A549 (cell line): ENCODE results near the gene TMEM151A.

Source experiments
- CTCF ChIP-seq: fragments of >200 bp; sonication (Bioruptor Twin); formaldehyde crosslinking; IDR thresholded peaks from 3 replicates; pipeline ENCODE4 v1.5.1; 2016
- EP300 ChIP-seq, 2 experiments: fragments of >200 bp; sonication (Bioruptor Twin); formaldehyde crosslinking; IDR thresholded peaks; 2 replicates in 1 of 2; 3 replicates in 1 of 2; pipeline ENCODE4 v1.6.1; 2016 to 2017
- HEYL ChIP-seq: fragments of 250-450 bp; sonication (Bioruptor Pico); IDR thresholded peaks from 2 replicates; pipeline ENCODE4 v1.8.0; 2021; ENCODE audit warnings: mild to moderate bottlenecking, moderate library complexity
- JUNB ChIP-seq: fragments of >200 bp; sonication (Bioruptor Twin); formaldehyde crosslinking; IDR thresholded peaks from 2 replicates; pipeline ENCODE4 v1.6.1; 2016
- MAX ChIP-seq: IDR thresholded peaks from 2 replicates; pipeline ENCODE4 v1.6.1; 2012
- MAZ ChIP-seq: fragments of 150-350 bp; IDR thresholded peaks from 2 replicates; pipeline ENCODE4 v1.6.1; 2014; ENCODE audit warnings: antibody characterized with exemption, low read depth, low read length, borderline replicate concordance
- MYC ChIP-seq: IDR thresholded peaks from 2 replicates; pipeline ENCODE4 v1.6.1; 2012; ENCODE audit warnings: mild to moderate bottlenecking, inconsistent platforms, low read length, improper control_type of control experiment, borderline replicate concordance
- POLR2A ChIP-seq: IDR thresholded peaks from 2 replicates; pipeline ENCODE4 v1.6.1; 2012; ENCODE audit warnings: mild to moderate bottlenecking, low read length
- RARB ChIP-seq: fragments of 250-450 bp; sonication (Bioruptor Pico); IDR thresholded peaks from 2 replicates; pipeline ENCODE4 v1.8.0; 2021; ENCODE audit warnings: mild to moderate bottlenecking, moderate library complexity
- USF2 ChIP-seq: fragments of 450-650 bp; IDR thresholded peaks from 2 replicates; pipeline ENCODE4 v1.6.1; 2014; ENCODE audit warnings: antibody characterized with exemption
- ZFP36 ChIP-seq: fragments of 450-650 bp; IDR thresholded peaks from 2 replicates; pipeline ENCODE4 v1.6.1; 2014; ENCODE audit warnings: borderline replicate concordance; ENCODE audit not compliant: partially characterized antibody

GRCh38 chr11:66243782-66244535 lies 47.7 kb upstream of the TMEM151A start:
- no peak for TF ChIP-seq MAX
- TF ChIP-seq CTCF, result no peak
- TF ChIP-seq MYC, result no peak
- no peak for TF ChIP-seq EP300 (IDR thresholded peaks at IDR 0.05)
- TF ChIP-seq HEYL, result no peak
- no peak for TF ChIP-seq JUNB
- no peak for TF ChIP-seq MAZ
- no peak for TF ChIP-seq ZFP36
- TF ChIP-seq POLR2A, result no peak
- no peak for TF ChIP-seq USF2
- no peak for TF ChIP-seq RARB
